ENCODE results near the gene SMCR8.
"Not testable (repeated sequence)": the region's sequence is repeated elsewhere in the genome, so short reads cannot be mapped to it uniquely, and the experiment has no call there.

SMCR8 gene

DNA sequence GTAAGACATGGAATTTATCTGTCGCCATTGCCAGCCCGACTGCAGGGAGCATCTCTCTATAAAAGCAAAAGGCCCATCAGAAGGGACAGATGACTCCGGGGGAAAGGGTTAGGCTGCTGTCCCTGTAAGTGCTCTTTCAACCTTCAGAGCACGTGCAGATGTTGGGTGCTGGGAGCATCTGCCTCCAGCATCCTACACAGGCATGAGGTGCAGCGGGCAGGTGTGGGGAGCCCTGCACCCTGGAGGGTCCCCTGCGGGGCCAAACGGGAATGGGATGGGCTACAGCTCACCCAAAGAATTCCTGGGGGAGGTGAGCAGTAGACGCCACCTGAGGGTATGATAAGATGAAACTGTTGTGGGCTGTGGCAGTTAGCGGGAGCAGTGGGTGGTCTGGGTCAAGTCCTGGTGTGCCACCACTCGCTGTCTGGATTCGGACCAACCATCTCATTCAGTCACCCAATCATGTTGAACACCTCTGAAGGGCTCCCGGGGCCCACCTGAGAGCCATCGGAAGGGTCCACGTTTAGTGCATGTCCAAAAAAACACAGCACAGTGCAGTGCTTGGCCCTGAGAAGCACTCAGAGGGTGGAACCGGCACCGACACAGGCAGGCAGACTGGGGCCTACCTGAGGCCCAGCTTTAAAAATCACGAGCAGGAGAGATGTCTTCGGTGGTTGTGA, 3.8 kb downstream of the SMCR8 start:
- DNase-seq (ENCODE audit: low read depth in 3 of 3), result no peak

DNA sequence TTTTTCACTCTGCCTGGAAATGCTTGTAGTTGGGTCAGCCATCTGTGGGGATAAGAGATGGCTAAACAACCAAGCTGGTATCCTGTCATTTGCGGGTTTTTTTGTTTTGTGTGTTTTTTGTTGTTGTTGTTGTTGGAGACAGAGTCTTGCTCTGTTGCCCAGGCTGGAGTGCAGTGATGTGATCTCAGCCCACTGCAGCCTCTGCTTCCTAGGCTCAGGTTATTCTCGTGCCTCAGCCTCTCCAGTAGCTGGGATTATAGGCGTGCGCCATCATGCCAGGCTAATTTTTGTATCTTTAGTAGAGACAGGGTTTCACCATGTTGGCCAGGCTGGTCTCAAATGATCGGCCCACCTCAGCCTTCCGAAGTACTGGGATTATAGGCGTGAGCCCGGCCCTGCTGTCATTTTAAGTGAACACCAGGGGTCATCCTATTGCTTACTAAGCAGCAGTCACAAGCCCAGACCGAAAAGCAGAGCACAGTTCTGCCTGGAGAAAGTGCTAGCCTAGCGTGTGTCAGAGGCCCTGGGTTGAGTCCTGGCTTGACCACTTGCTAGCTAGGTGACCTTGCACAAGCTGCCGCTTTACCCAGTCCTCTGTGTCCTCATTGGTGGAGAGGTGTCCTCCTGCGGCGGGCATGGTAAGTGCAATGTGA, 4.6 kb downstream of the SMCR8 start:
- no peak for DNase-seq (ENCODE audit: low read depth in 3 of 3)

DNA sequence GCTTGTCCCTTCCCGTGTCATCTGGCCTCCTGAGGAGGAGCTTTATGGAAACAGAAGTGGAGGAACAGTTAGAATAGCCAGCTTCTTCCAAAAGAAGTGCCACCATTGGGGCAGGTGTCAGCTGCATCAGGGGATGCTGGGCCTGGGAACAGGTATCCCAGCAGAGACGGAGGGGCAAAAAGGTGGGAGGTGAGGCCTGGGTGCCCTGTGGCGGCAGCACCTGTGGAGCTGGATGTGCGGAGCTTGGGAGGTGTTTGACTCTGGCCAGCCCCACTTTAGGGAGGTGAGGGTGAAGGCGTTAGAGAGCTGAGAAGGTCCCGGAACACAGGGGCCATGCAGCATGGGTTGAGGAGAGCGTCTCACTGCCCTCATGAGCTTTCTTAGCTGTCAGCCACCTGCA, 5.2 kb downstream of the SMCR8 start:
- DNase-seq (ENCODE audit: low read depth in 3 of 3), result no peak

DNA sequence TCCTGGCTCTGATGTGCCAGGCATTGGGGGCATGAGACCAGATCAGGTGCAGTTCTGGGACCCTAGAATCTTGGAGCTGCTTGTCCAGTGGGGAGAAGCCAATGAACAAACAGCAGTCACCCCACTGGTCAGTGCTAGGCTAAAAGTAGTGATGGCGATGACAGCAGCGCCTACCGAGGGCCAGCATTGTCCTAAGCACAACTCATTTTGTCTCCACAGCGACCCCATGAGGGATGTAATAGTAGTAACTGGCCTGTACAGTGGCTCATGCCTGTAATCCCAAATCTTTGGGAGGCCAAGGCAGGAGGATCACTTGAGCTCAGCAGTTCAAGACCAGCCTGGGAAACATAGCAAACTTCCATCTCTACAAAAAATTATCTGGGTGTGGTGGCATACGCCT, 6.2 kb downstream of the SMCR8 start:
- no peak for DNase-seq (ENCODE audit: low read depth in 3 of 3)

DNA sequence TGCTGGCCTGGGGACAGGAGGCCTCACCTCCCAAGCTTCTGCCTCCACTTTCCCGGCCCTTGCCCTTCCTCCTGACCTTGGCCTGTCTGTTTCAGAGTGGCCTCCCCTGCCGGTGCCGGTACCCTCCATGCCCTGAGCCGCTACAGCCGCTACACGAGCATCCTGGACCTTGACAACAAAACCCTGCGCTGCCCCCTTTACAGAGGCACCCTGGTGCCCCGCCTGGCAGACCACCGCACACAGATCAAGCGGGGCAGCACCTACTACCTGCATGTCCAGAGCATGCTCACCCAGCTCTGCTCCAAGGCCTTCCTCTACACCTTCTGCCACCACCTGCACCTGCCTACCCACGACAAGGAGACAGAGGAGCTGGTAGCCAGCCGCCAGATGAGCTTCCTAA, 7.4 kb downstream of the SMCR8 start:
- no peak for DNase-seq (ENCODE audit: low read depth in 3 of 3)

DNA sequence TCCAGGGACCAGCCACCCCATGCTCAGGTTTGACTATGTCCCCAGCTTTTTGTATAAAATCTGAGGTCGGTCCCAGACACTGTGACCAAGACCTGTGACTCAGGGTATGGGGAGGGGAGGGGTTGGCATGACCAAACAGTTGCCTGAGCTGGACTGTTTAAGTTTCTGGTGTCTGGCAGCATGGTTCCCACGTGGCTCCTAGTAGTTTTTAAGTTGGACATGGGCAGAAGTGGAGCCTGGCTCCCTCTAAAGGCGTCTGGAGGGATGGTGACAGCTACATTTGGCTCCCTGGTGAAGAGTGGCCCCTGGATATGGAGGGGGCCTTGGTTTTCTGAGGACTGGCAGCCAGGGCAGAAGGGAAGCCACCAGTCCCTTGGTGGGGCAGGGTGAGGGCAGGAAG, 7.9 kb downstream of the SMCR8 start:
- DNase-seq (ENCODE audit: low read depth in 3 of 3), result no peak

DNA sequence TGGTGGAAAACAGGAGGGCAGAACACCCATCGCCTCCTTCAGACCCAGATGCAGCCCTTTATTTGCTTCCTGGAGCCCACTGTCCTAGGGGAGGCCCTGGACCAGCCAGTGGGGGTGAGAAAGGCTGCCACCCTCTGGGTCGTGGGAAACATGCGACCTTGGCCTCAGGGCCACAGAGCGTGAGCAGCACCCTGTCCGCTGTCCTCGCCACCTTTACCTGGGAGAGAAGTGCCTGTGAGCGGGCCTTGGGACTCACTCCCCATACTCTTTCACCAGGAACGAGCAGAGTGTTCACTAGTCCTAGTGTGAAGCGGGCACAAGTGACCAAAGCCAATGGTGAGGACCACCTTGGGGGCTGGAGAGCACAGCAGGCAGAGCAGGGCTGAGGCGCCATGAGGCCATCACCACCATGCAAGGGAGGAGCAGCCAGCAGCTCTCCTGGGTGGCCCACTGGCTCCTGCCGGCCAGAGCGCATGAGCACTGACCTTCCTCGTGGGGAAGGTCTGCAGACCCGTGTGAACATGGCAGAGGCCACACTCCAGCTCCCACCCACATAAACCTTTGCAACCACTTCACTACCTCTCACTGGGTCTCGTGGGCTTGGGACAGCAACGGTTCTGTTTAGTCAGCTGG, 8.5 kb downstream of the SMCR8 start:
- DNase-seq (ENCODE audit: low read depth in 3 of 3), result no peak

DNA sequence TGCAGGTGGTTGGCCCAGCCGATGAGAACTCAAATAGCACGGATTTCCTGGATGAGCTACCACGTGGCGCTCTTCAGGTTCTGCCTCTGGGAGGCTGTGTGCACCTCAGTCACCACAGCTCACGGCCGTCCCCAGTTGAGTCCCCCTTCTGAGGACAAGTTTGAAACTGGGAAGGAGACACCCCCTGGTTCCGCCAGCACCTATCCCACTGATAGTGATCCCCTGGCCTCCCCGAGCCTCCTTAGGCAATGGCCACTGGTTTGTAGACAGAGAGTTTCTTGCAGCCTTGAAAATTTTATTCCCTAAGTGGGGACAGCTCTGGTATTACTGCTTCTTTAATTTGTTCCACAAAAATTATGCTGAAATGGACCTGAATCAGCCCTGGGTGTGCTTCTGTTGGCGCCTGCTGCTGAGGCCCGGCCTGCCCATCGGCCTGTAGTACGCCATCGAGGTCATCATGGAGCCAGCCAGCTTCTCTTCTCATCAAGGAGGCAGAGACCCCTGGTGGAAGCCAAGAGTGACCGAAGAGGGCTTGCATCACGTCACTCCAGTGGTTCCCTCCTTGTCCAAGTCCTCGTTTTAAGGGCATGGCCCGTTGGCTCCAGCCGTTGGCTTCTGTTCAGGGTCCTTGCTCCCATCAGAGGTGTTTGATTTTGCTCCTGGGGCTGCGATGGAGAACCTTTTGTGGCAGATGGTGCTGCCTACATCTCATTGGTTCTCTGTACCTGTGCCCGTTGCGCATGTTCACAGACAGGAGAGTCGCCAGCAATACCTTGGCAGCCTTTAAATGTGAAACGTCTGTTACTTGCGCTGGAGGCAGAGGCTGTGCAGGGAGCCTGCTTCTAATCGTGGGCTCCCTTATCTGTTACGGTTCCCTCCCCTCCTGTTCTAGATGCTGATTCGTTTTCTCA, 9.3 kb downstream of the SMCR8 start:
- DNase-seq (ENCODE audit: low read depth in 3 of 3), result no peak

DNA sequence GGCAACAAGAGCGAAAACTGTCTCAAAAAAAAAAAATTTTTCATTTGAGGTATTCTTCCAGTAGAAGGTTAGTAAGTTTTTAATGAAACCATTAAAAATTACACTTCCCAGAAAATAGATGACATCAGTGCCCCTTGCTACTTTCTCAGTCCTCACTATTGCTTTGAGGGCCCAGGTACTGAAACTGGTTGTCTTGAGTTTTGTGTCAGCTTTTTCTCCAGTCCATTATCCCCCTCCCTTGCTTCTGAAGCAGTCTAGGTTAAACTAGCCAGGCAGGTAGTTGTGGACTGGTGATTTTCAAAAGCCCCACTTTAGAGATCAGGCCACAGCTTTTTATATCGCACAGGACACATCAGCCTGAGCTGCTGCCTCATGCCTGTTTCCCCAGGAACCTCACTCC, 10.9 kb downstream of the SMCR8 start:
- no peak for DNase-seq (ENCODE audit: low read depth in 3 of 3)

DNA sequence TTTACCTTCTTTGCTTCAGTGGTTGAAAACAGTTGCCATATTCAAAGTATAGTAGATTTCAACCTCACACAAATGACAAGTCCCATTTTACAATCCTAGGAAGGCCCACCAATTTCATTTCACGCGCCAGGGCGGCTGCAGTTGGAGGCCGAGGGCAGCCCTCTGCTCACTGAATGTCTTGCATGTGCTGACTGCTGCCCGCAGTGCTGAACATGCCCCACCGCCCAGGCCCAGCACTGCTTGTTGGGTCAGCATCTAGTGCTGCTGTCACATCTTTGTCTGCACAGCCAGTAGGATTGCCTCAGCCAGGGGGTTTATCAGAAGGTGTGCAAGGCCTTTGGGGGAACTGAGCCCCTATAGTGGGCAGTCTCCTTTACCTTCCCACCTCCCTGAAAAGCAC, 11.5 kb downstream of the SMCR8 start:
- no peak for DNase-seq (ENCODE audit: low read depth in 3 of 3)

DNA sequence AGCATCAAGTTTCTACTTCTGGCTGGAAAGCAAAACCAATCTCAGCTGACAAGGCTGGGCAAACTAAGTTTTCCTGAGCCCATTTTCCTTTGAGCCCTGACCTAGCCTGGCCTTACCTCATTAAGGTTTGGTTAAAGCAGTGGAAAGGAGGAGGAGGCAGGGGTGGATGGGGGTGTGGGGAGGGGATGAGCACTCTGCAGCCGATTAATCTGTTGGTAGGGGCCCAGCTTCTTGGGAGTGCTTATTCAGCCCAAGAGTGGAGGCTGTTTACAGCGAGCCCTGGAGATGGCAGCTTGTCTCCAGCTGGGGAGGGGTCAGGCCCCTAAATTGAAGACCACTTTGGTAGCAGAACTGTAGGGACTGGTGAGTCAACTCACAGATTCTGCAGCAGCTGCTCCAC, 12.0 kb downstream of the SMCR8 start:
- no peak for DNase-seq (ENCODE audit: low read depth in 3 of 3)

DNA sequence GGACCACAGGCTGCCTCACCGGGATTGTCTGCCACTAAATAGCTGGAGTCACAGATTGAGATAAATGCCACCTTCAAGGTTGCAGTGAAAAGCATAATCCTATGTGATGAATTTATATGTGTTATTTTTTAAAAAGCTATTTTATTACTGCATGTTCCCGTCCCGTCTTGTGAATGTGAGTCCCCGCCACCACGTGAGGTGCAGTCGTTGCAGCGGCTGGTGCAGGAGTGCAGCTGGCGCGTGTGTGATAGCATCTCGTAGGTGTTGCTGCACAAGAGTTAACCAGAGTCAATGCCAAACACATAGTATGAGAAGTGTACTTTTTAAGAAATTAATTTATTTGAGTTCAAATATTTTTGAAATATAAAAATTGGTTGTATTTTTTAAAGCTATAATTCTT, 12.5 kb downstream of the SMCR8 start:
- DNase-seq (ENCODE audit: low read depth in 3 of 3), result no peak

DNA sequence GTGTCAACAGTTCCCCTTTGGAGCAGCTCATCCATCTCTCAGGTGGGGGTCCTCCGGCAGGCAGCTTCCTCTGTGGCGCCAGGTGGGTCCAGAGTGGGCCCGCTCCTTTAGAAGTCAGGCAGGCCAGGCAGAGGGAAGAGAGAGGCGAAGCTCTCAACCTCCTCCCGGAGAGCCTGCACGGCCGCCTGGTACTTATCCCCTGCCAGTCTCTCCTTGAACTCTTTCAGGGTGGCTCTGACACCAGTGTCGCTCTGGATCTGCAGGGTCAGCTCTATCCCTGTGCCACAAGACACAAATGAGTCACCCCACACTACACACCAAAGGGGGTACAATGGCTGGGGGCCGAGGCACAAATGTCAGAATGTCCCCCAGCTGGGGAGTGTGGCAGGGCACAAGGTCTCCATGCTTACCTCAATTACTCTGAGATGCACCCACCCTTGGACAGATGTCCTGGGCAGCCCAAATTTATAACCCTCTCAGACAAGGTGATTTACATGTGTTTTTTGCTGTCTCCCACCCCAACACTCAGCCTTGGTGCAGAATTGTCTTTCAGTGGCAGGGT, 13.6 kb downstream of the SMCR8 start:
- no peak for DNase-seq (ENCODE audit: low read depth in 3 of 3)

DNA sequence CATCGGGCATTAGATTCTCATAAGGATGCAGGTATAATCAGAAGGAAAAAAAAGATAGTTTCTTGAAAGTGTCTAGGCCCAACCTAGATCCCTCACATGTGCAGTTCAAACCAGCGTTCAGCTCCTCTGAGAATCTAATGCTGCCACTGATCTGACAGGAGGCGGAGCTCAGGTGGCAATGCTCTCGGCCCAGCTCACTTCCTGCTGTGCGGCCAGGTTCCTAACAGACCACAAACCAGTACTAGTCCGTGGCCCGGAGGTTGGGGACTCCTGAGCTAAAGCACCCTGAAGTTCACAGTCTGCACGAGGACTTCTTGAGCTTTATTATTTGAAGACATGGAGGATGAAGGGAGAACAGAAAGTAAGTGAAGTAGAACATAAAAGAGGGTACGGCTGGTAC, 16.8 kb downstream of the SMCR8 start:
- DNase-seq (ENCODE audit: low read depth in 3 of 3), result no peak

DNA sequence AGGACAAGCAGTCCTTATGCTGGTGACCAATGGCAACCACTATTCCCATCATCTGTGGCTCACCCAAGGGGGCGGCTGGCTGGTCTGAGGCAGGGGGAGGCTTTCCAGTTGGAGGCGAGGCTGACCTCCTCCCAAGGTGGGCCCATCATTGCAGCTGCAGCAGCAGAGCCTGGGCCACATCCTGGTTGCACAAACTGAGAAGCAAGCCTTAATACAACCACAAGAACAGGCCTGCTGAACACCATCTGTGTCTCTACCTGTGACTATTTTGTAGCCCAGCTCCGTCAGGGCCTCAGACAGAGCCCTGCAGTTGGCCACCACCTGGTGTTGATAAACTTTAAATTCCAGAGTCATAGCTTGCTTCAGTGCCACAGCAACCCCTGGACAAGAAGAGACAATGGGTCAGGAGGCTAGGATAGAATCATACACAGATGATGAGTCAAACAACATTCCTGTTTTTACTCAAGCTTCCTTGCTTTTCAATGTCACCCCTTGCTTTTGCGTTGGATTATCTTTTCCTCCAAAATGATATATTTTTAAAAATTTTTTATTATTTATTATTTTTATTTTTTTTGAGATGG, 17.9 kb downstream of the SMCR8 start:
- DNase-seq (ENCODE audit: low read depth in 3 of 3), result no peak

DNA sequence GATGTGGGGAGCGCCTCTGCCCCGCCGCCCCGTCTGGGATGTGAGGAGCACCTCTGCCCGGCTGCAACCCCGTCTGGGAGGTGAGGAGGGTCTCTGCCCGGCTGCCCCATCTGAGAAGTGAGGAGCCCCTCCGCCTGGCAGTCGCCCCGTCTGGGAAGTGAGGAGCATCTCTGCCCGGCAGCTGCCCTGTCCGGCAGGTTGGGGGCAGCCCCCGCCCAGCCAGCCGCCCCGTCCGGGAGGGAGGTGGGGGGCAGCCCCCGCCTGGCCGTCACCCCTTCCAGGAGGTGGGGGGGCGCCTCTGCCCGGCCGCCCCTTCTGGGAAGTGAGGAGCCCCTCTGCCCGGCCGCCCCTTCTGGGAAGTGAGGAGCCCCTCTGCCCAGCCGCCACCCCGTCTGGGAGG, 23.1 kb downstream of the SMCR8 start:
- DNase-seq (ENCODE audit: low read depth in 3 of 3), result not testable (repeated sequence)

DNA sequence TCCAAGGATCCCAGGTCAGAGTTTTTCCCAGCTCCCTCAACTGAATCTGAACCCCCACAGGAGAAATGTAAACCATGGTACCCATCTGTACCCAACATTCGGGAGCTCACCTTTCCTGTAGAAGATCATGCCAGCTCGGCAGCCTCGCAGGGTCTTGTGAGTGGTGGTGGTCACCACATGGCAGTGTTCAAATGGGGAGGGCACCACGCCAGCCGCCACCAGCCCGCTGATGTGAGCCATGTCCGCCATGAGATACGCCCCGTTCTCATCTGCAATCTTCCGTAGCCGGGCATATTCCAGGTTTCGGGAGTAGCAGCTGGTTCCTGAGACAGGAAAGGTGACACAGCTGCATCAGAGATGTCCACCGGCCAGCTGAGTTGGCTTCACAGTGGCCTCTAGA, 24.8 kb downstream of the SMCR8 start:
- DNase-seq (ENCODE audit: low read depth in 3 of 3), result no peak

DNA sequence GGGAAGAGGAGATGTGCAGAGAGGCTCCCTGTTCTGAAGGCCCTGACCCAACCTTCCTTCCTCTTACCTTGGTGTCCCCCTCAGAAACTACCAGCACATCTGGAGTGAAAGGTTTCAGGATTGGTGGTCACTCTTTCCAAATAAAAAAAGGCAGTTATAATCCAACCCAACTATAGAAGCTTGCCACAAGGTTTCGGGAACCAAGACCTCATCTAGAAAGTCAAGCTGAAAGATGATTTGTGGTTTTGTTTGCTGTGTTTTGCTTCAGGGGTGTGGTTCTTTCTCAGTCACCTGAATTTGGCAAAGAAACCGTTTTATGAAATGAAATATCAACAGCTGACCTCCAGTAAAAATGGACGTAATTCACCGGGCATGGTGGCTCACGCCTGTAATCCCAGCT, 28.9 kb downstream of the SMCR8 start:
- DNase-seq (ENCODE audit: low read depth in 3 of 3), result no peak

DNA sequence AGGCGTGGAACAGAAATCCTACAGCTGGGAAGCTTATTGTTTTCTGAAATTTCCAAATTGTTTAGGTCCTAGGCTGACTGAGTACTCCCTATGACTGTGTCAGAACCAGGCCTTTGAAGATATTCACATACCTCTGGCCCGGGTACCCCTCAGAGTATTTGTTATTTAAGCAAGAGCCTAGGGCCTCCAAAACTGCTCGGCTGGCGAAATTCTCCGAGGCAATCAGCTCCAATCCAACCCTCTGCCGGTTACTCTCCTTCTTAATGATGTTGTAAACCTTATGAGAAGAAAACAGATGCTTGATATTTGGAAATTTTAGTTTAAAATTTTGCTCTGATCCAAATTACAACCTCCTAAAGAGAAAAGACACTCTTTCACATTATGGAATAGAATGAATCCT, 38.4 kb downstream of the SMCR8 start:
- no peak for DNase-seq (ENCODE audit: low read depth in 3 of 3)

DNA sequence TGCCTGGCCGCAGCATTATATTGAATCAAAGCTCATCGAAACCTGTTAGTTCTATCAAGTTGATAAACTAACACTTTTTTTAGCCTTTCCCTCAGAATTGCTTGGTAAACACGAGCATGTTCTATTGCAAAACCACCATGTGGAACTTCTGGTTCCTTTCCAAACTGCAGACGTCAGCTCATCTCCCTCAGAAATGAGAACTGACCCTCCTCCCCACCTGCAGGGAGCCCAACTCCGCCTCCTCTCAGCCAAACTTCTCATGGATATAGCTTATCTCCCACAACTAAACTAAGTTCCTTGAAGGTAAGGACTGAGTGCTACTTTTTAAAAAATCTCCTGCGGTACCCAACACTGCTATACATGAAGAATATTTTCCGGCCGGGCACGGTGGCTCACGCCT, 41.5 kb downstream of the SMCR8 start:
- no peak for DNase-seq (ENCODE audit: low read depth in 3 of 3)

DNA sequence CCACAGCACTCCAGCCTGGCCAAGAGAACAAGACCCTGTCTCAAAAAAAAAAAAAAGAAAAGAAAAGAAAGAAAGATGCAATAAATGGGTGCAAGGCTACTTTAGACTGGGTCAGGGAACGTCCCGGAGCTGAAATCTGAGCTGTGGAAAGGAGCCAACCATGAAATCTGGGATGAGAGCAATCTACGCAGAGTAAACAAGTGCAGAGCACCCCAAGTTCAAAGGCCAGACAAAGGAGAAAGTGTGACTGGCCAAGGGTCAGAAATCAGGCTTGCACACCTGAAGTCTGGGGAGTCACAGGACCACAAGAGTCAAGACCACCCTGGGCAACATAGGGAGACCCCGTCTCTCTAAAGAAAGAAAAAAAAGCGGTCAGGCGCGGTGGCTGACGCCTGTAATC, 45.4 kb downstream of the SMCR8 start:
- no peak for DNase-seq (ENCODE audit: low read depth in 3 of 3)

Measured in stimulated activated CD4-positive, alpha-beta T cell treated with anti-CD3 and anti-CD28 coated beads, TNF-alpha, amount 100 ng/mL, for 24 hours (primary cell).